B cell (primary cell): ENCODE results near the gene CD4. TPM values are rescaled to one million over a fixed set of nuclear protein-coding genes. Genes with fewer than 3 reads are reported as not detected.
A peak's percentile ranks its signal among the peaks of the same experiment; 100 is the strongest.

Source experiments
- ATAC-seq: fragments of 200-7000 bp; cut with Tn5 transposase; one replicate; pipeline ENCODE4 v1.10.0; 2021; ENCODE audit warnings: low read depth, mild to moderate bottlenecking, moderate number of reproducible peaks, moderate library complexity
- CTCF ChIA-PET: fragments of 350-600 bp; sonication (Branson Sonifier 250); formaldehyde crosslinking; loops from one replicate; lab custom pipeline; 2021; ENCODE audit warnings: antibody characterized with exemption, inconsistent platforms; lab: Charles Lee
- POLR2A ChIA-PET: fragments of 350-600 bp; sonication (Branson Sonifier 250); formaldehyde crosslinking; loops from one replicate; lab custom pipeline; 2021; ENCODE audit warnings: antibody characterized with exemption; lab: Charles Lee
- DNase-seq: peaks from one replicate; pipeline ENCODE4 v3.0.0; 2013
- H2AFZ ChIP-seq: 2 replicates; pipeline ENCODE4 v1.6.1; 2012; ENCODE audit warnings: mild to moderate bottlenecking, low read depth, low read length; ENCODE audit not compliant: insufficient read depth, poor library complexity, severe bottlenecking
- H3K27ac ChIP-seq, 2 donors: 1 replicate in 1 of 2; 2 replicates in 1 of 2; pipeline ENCODE4 v1.5.1; 2012 to 2013; ENCODE audit warnings: low read length in 2 of 2, mild to moderate bottlenecking in 2 of 2, moderate library complexity in 1 of 2
- H3K27me3 ChIP-seq, 4 experiments: fragments of 200-600 bp in 1 of 4; sonication (generic) in 1 of 4; replicated peaks in 1 of 4; 1 replicate in 2 of 4; 2 replicates in 2 of 4; pipeline versions ENCODE4 v1.6.1 to v1.7.0; 2013 to 2016; ENCODE audit warnings: low read length in 3 of 4, mild to moderate bottlenecking in 2 of 4, mixed read lengths in 1 of 4, moderate library complexity in 1 of 4; ENCODE audit not compliant: insufficient read depth in 4 of 4, control insufficient read depth in 3 of 4; ENCODE audit errors: control extremely low read depth in 1 of 4
- H3K36me3 ChIP-seq, 2 experiments: replicated peaks in 1 of 2; 1 replicate in 1 of 2; 2 replicates in 1 of 2; pipeline versions ENCODE4 v1.6.1 to v1.7.1; 2013; ENCODE audit warnings: low read length in 1 of 2; ENCODE audit not compliant: insufficient read depth in 2 of 2, control insufficient read depth in 1 of 2; ENCODE audit errors: control extremely low read depth in 1 of 2, extremely low read depth in 1 of 2
- H3K4me1 ChIP-seq, 2 donors: fragments of 200-600 bp in 1 of 2; sonication (generic) in 1 of 2; 1 replicate in 1 of 2; 2 replicates in 1 of 2; pipeline versions ENCODE4 v1.5.1 to v1.6.1; 2013 to 2017; ENCODE audit warnings: low read length in 2 of 2; ENCODE audit not compliant: control insufficient read depth in 2 of 2, insufficient read depth in 2 of 2
- H3K4me2 ChIP-seq: replicated peaks from 2 replicates; pipeline ENCODE3; 2012; ENCODE audit warnings: mild to moderate bottlenecking, low read depth, low read length; ENCODE audit not compliant: poor library complexity, severe bottlenecking
- H3K4me3 ChIP-seq, 5 experiments: fragments of 200-600 bp in 1 of 5; sonication (generic) in 1 of 5; 1 replicate in 3 of 5; 2 replicates in 2 of 5; pipeline versions ENCODE4 v1.5.1 to v1.7.0; 2011 to 2016; ENCODE audit warnings: low read length in 4 of 5, mild to moderate bottlenecking in 4 of 5, low read depth in 2 of 5, control low read depth in 1 of 5, moderate library complexity in 1 of 5; ENCODE audit not compliant: insufficient read depth in 1 of 5; ENCODE audit errors: control extremely low read depth in 1 of 5, extremely low read depth in 1 of 5
- H3K79me2 ChIP-seq: fragments of 200-600 bp; sonication (generic); one replicate; pipeline ENCODE4 v1.6.0; 2016; ENCODE audit warnings: low read length; ENCODE audit not compliant: control insufficient read depth, insufficient read depth
- H3K9ac ChIP-seq: fragments of 200-600 bp; sonication (generic); 2 replicates; pipeline ENCODE4 v1.6.1; 2017; ENCODE audit warnings: mild to moderate bottlenecking, low read length, moderate library complexity
- H3K9me3 ChIP-seq, 3 donors: one replicate each; pipeline versions ENCODE4 v1.6.1 to v1.7.1; 2013; ENCODE audit warnings: low read length in 2 of 3; ENCODE audit not compliant: control insufficient read depth in 2 of 3, insufficient read depth in 1 of 3; ENCODE audit errors: control extremely low read depth in 1 of 3
- H4K20me1 ChIP-seq: 2 replicates; pipeline ENCODE4 v1.6.0; 2012; ENCODE audit warnings: mild to moderate bottlenecking, low read length; ENCODE audit not compliant: insufficient read depth, control insufficient read depth, poor library complexity, severe bottlenecking
- H3K27ac Mint-ChIP-seq: one replicate; pipeline ENCODE4 v1.8.0; 2021; ENCODE audit warnings: mixed read lengths
- H3K27me3 Mint-ChIP-seq: one replicate; pipeline ENCODE4 v1.8.0; 2021; ENCODE audit warnings: mixed read lengths
- H3K4me1 Mint-ChIP-seq: one replicate; pipeline ENCODE4 v1.8.0; 2021; ENCODE audit warnings: mixed read lengths
- H3K4me3 Mint-ChIP-seq: one replicate; pipeline ENCODE4 v1.8.0; 2021; ENCODE audit warnings: mixed read lengths
- H3K9me3 Mint-ChIP-seq: one replicate; pipeline ENCODE4 v1.8.0; 2022; ENCODE audit warnings: mixed read lengths; ENCODE audit not compliant: insufficient read depth
- EZH2 ChIP-seq: IDR thresholded peaks from 2 replicates; pipeline ENCODE4 v1.6.1; 2012; ENCODE audit warnings: borderline replicate concordance, low read depth, mild to moderate bottlenecking, moderate library complexity, low read length; ENCODE audit not compliant: insufficient read depth, poor library complexity, severe bottlenecking
- WGBS: methylation state at CpG from one replicate; pipeline ENCODE4 v1.1.5; 2013; ENCODE audit warnings: missing lambda C conversion rate; ENCODE audit not compliant: insufficient coverage; 5-methylcytosine and 5-hydroxymethylcytosine counted together
- intact Hi-C: fragments of 100-400 bp; cut with micrococcal nuclease; formaldehyde crosslinking; loops from one replicate; pipeline ENCODE4 v1.10.0; 2022
- polyA plus RNA-seq: library from polyadenylated mRNA; depleted of rRNA; stranded (reverse); fragments of >200 nt; gene quantifications from 2 replicates; pipeline ENCODE4 v1.2.3, GENCODE V29; 2012
- total RNA-seq, 2 donors: library from RNA; stranded (reverse); fragments of 120-200 nt in 1 of 2; gene quantifications; 1 replicate in 1 of 2; 2 replicates in 1 of 2; pipeline versions ENCODE4 v1.2.3 to v1.2.4, GENCODE V29; 2013 to 2022
- TF ChIP-seq, protein P1 (sequence below): fragments of 200-600 bp; IDR thresholded peaks from one replicate; pipeline ENCODE4 v1.8.0; 2022; ENCODE audit warnings: antibody characterized with exemption, mild to moderate bottlenecking

CD4 gene
- total and polyA plus RNA-seq, 2 donors (not counting 1 experiment from before 2014, with no cell fraction given) = 0.49 to 2.2 TPM

DNA sequence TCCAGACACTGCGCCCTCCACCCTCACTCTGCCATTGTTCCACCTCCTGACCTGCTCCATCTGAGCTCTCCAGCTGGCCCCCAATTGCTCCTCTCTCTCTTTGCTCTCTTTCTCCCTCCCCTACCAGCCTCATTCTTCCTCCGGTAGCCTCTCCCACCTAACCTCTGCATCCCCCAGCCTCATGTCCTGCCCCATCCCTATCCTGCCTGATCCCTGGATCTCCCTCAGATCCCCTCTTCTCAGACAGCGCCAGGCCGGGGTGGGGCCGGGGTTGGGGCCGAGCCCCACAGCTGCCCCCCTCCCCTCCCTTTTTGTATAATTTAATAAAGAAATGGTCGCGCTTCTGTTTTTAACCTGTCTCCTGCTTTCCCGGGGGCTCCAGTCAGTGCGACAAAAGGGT, 18.7 kb upstream of the CD4 start:
- H3K27me3 ChIP-seq = peaks cover 0 to 83% (median 41%) of the 10 kb centered on the region in 4 experiments
- H3K4me1 ChIP-seq = peaks cover 32 to 50% of the 10 kb centered on the region in 2 donors
- intact Hi-C loops = no loop called here
- ChIA-PET POLR2A (no interaction called here), CTCF (interaction anchor here (1.2 to 6.0 kb wide), 4 partner anchors 8 to 36 kb away, joined by 3 to 85 read pairs (median 6); partner anchors contain the start of gene MLF2)
- Mint-ChIP-seq H3K9me3 (no peaks in the 10 kb centered on the region), H3K27me3 (peaks cover 57% of the 10 kb centered on the region), H3K4me3 (no peak overlapping the region), H3K27ac (peak overlapping the region; percentile 20), H3K4me1 (peaks cover 27% of the 10 kb centered on the region)
- DNase-seq = no peak
- no peak overlapping the region for H2AFZ ChIP-seq
- no peak overlapping the region for H3K9ac ChIP-seq
- no peaks in the 10 kb centered on the region for H4K20me1 ChIP-seq
- H3K27ac ChIP-seq = no peak overlapping the region
- no peaks in the 10 kb centered on the region for H3K79me2 ChIP-seq
- 89% methylated on average over 2 of the region's 10 CpGs for WGBS
- no peak overlapping the region for H3K4me2 ChIP-seq
- no peak for ATAC-seq
- H3K4me3 ChIP-seq = no peak overlapping the region
- no peaks in the 10 kb centered on the region for H3K36me3 ChIP-seq
- peaks cover 0 to 21% (median 0%) of the 10 kb centered on the region in 3 donors for H3K9me3 ChIP-seq
- no peak for TF ChIP-seq EZH2
- TF ChIP-seq, protein P1, sequence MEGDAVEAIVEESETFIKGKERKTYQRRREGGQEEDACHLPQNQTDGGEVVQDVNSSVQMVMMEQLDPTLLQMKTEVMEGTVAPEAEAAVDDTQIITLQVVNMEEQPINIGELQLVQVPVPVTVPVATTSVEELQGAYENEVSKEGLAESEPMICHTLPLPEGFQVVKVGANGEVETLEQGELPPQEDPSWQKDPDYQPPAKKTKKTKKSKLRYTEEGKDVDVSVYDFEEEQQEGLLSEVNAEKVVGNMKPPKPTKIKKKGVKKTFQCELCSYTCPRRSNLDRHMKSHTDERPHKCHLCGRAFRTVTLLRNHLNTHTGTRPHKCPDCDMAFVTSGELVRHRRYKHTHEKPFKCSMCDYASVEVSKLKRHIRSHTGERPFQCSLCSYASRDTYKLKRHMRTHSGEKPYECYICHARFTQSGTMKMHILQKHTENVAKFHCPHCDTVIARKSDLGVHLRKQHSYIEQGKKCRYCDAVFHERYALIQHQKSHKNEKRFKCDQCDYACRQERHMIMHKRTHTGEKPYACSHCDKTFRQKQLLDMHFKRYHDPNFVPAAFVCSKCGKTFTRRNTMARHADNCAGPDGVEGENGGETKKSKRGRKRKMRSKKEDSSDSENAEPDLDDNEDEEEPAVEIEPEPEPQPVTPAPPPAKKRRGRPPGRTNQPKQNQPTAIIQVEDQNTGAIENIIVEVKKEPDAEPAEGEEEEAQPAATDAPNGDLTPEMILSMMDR = no peak

DNA sequence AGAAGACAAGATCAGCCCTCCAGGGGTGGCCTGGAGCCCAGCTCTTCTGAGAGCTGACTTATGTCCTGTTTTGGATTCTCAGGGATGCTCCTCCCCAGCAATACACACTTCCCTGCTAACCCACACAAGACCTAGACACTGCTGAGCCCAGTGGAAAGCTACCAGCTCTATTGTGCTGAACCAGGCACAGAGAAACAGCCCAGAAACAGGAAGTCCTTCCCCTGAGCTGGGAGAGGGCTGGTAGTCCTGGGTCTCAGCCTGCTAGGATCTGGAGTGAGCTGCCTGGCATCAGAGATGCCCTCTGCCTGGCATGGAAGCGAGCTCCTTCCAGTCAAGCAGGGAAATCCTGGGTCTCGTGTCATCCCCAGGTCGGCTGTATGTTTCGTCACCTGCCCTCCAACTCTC, 18.2 kb upstream of the CD4 start:
- peaks cover 61% of the 10 kb centered on the region for H3K27me3 Mint-ChIP-seq
- intact Hi-C loops = no loop called here

More for the DNA sequence above, 18.2 kb upstream of the CD4 start:
- Histone ChIP-seq H3K9me3 (peaks cover 0 to 21% (median 0%) of the 10 kb centered on the region in 3 donors), H2AFZ (no peak overlapping the region), H3K27ac (no peak overlapping the region), H3K27me3 (peaks cover 0 to 83% (median 44%) of the 10 kb centered on the region in 4 experiments), H3K36me3 (no peaks in the 10 kb centered on the region), H3K4me2 (no peak overlapping the region), H4K20me1 (no peaks in the 10 kb centered on the region), H3K9ac (no peak overlapping the region), H3K4me1 (peaks cover 28 to 45% of the 10 kb centered on the region in 2 donors), H3K4me3 (no peak overlapping the region), H3K79me2 (no peaks in the 10 kb centered on the region)
- H3K4me3 Mint-ChIP-seq = no peak overlapping the region
- no peak for TF ChIP-seq EZH2
- TF ChIP-seq, protein P1 = no peak
- no peak overlapping the region for H3K27ac Mint-ChIP-seq
- ChIA-PET CTCF (interaction anchor here (0.6 to 2.2 kb wide), 3 partner anchors 14 to 37 kb away, joined by 3 to 7 read pairs (median 3); no protein-coding TSS in a partner anchor), POLR2A (interaction anchor here (0.5 kb wide), 1 partner anchor 342 kb away, joined by 6 read pairs; no protein-coding TSS in a partner anchor)
- no peaks in the 10 kb centered on the region for H3K9me3 Mint-ChIP-seq
- ATAC-seq = no peak
- peaks cover 24% of the 10 kb centered on the region for H3K4me1 Mint-ChIP-seq
- no peak for DNase-seq
- WGBS = 73% methylated on average over 4 of the region's 4 CpGs
